GM06990 (cell line): ENCODE measurements around the gene DMXL1.

Source experiments
- DNase-seq: peaks from one replicate; pipeline ENCODE4 v3.0.0-alpha.2; 2011; ENCODE audit not compliant: insufficient read length; ENCODE audit errors: extremely low read depth
- H3K27me3 ChIP-seq: replicated peaks from 2 replicates; pipeline ENCODE4 v1.6.0; 2011; ENCODE audit warnings: low read length; ENCODE audit not compliant: control insufficient read depth, insufficient read depth
- H3K36me3 ChIP-seq: 2 replicates; pipeline ENCODE4 v1.5.1; 2011; ENCODE audit warnings: low read length; ENCODE audit not compliant: control insufficient read depth, insufficient read depth
- H3K4me3 ChIP-seq: replicated peaks from 2 replicates; pipeline ENCODE4 v1.5.1; 2011; ENCODE audit warnings: low read depth, mild to moderate bottlenecking, control low read depth, low read length
- CTCF ChIP-seq: IDR thresholded peaks from 2 replicates; pipeline ENCODE4 v1.5.1; 2011; ENCODE audit warnings: low read length, control low read depth, mild to moderate bottlenecking, inconsistent platforms; ENCODE audit not compliant: insufficient read depth, poor library complexity, severe bottlenecking

DMXL1 gene

GRCh38 chr5:119288379-119289033, 217.6 kb downstream of the DMXL1 start:
- Histone ChIP-seq H3K36me3 (no peaks in the 10 kb centered on the region), H3K27me3 (no peaks in the 10 kb centered on the region), H3K4me3 (no peak overlapping the region)
- no peak for DNase-seq
- no peak for TF ChIP-seq CTCF

GRCh38 chr5:119289438-119290044, 218.7 kb downstream of the DMXL1 start:
- DNase-seq: no peak
- TF ChIP-seq CTCF: no peak

GRCh38 chr5:119290161-119290569, 219.3 kb downstream of the DMXL1 start:
- Histone ChIP-seq H3K36me3 (no peaks in the 10 kb centered on the region), H3K4me3 (peak overlapping the region; percentile 33), H3K27me3 (no peaks in the 10 kb centered on the region)
- no peak for TF ChIP-seq CTCF
- no peak for DNase-seq

More at GRCh38 chr5:119289438-119290044, 218.7 kb downstream of the DMXL1 start:
- Histone ChIP-seq H3K4me3 (peak overlapping the region; percentile 33), H3K27me3 (no peaks in the 10 kb centered on the region), H3K36me3 (no peaks in the 10 kb centered on the region)

- DNase-seq: no peak
- no peaks in the 10 kb centered on the region for H3K36me3 ChIP-seq
- no peaks in the 10 kb centered on the region for H3K27me3 ChIP-seq
- no peak overlapping the region for H3K4me3 ChIP-seq
- TF ChIP-seq CTCF: no peak
These were observed 219.7 kb downstream of the DMXL1 start for GRCh38 chr5:119290607-119291006.

- Histone ChIP-seq H3K36me3 (no peaks in the 10 kb centered on the region), H3K4me3 (no peak overlapping the region), H3K27me3 (no peaks in the 10 kb centered on the region)
- no peak for TF ChIP-seq CTCF
- no peak for DNase-seq
These were observed 220.2 kb downstream of the DMXL1 start for GRCh38 chr5:119291056-119291455.
